ENCODE measurements around the gene SLC39A7. TPM values are rescaled to one million over a fixed set of nuclear protein-coding genes. Genes with fewer than 3 reads are reported as not detected.

SLC39A7 gene
- total RNA-seq, 1 donor from 2014 or later = 162 TPM

GRCh38 chr6:33170176-33171015 lies 30.3 kb upstream of the SLC39A7 start:
- no peak for DNase-seq (ENCODE audit: low read depth)

DNA sequence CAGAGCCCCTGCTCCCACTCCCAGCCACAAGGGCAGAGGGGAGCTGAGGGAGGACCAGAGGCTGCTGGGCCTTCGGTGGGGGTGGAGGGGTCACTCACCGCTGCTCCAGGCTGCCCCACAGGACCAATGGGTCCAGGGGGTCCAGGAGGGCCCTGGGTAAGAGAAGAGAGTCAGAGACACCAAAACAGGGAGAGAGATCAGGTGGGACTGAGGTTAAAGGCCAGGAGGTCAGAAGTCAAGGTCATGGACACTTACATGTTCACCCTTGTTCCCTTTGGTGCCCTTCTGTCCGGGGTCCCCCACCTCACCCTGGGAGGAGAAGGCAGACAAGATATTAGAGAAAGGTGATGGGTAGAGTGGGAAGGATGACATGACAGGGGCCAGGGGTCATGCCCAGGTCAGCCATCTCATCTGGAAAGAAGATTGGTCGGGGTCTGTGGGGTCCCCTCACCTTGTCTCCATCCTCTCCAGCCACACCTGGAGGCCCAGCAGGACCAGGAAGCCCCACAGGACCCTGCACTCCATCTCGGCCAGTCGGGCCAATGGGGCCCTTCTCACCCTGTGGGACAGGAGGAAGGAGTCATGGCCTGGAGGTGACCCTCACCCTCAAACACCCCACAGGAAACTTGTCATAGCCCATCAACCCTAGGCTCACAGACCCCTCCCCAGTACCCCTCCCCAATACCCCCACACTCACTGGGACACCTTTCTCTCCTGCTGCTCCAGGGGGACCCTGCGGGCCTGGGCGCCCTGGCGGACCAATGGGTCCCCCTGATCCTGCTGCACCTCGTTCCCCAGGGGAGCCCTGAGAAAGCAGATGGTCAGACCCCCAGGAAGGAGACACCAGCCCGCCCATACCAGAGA lies 29.4 kb upstream of the SLC39A7 start:
- DNase-seq (ENCODE audit: low read depth) = no peak

DNA sequence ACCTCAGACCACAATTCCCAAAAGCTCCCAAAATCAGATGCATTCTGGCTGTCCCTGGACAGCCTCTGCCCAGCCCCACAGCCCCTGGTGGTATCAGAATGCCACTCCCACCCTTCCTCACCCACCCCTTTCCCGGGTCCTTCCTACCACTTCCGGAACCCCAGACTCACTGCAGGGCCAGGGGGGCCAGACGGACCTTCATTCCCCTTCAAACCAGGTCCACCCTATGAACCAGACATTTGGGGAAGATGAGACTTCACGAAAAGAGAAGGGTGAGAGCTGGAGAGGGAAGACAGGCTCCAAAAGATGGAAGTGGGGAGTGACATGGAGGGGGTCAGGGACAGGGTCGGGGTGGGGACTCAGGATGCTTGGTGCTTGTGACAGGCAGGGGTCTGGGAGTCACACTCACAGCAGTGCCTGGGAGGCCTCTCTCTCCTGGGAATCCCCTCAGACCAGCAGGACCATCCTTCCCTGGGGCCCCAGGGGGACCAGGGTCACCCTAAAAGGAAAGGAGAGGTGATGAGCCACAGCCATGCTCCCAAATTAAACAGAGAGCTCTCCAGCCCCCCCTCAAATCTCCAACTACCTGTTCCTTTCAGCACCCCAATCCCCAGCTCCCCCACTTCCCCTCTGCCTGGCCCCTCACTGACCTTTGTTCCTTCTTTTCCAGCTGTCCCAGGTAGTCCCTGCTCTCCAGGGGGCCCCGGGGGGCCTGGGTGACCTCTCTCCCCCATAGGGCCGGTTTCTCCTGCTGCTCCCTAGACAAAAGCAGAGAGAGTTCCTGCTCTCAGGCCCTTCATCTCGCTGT lies 28.6 kb upstream of the SLC39A7 start:
- no peak for DNase-seq (ENCODE audit: low read depth)

- DNase-seq (ENCODE audit: low read depth) = peak; percentile 60
These were observed 27.8 kb upstream of the SLC39A7 start for GRCh38 chr6:33172688-33173534.

DNA sequence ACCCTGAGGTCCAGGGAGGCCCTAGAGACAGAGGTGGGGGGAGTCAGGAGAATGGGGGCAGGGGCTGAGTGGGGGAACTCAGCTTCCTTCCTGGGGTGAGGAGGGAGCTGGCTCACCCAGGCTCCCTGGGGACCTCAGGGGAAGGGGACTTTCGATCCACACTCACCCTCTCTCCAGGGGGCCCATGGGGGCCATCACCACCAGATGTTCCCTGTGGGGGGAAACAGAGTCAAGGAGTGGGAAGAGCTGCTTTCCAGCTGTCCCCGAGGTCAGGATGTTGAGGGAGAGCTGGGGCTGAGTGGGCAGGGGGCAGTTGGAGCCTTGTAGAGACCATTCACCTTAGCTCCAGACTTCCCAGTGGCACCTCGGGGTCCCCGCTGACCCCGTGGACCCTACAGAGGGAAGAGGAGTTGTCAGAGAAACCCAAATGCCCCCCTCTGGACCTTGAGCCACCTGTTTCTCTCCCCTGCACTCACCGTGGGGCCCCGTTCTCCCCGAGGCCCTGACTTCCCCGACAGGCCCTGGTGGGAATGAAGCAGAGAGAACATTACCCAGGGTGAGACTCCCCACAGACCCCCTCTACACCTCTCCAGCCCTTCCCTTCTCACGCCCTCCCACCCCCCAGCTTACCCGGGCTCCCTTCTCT lies 27.0 kb upstream of the SLC39A7 start:
- no peak for DNase-seq (ENCODE audit: low read depth)

DNA sequence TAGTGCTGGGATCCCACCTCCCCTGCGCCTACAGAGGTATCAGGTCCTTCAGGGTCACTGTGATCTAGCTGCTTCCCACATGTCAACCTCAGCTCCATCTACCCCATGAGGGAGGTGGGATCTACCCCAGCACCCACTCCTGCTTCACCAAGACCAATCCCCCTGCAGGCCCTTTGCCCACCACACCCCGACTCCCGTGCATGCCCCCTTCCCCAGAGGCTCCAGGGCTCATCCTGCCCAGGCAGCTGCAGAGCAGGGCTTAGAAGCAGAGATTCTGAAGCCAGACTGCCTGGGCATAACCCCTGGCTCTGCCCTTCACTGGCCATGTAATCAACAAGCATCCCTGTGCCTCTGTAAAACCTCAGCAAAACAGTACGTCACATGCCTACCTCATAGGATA lies 25.9 kb upstream of the SLC39A7 start:
- no peak for DNase-seq (ENCODE audit: low read depth)

- DNase-seq (ENCODE audit: low read depth) = no peak
These were observed 25.1 kb upstream of the SLC39A7 start for GRCh38 chr6:33175436-33176069.

GRCh38 chr6:33176906-33177305 lies 23.8 kb upstream of the SLC39A7 start:
- no peak for DNase-seq (ENCODE audit: low read depth)

GRCh38 chr6:33177552-33178446 lies 22.9 kb upstream of the SLC39A7 start:
- peak; percentile 49 for DNase-seq (ENCODE audit: low read depth)

GRCh38 chr6:33178755-33179475 lies 21.8 kb upstream of the SLC39A7 start:
- no peak for DNase-seq (ENCODE audit: low read depth)

GRCh38 chr6:33181141-33181540 lies 19.5 kb upstream of the SLC39A7 start:
- no peak for DNase-seq (ENCODE audit: low read depth)

DNA sequence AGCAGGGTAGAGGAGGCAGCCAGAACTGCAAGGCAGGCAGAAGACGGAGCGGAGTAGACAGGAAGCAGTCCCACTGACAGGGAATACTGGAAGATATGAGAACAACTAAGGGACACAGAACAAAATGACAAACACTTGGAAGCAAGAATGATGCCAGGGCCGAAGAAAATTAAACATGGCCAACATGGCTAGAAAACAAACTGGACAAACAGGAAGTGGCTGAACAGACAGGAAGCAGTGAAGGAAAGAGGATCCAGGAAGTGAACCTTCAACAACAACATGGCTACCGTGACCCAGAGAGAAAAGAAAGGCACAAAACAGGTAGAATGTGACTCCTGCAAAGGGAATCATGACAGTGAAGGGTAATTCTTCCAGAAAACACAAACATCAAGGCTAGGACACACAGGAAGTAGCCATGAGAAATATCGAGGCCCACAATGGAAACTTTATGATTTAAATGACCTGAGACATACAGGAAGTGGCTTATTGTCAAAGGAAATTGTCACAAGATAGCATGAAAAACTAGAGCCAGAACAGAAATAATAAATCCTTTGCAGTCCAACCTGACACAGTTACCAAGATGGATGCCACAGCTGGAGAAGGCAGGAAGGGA lies 17.5 kb upstream of the SLC39A7 start:
- DNase-seq (ENCODE audit: low read depth) = no peak

DNA sequence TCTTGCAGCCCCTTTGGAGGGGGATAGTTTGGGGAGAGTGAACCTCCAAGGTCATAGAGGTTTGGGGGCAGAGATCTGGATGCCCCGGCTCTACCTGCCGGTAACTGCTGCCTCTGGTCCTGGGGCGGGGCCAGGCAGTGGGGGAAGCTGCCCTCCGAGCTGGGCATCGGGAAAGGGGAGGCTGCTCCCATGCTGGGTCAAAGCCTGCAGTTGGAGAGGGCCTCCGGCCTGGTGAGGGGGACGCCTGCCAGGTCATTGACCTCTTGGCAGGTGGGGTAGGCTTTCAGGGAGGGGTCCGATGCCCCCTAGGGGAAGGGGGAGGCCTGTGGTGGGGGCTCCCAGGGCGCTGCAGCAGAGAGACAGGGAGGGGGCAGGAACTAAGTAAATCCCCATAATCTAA lies 15.5 kb upstream of the SLC39A7 start:
- no peak for DNase-seq (ENCODE audit: low read depth)

GRCh38 chr6:33185654-33186187 lies 14.9 kb upstream of the SLC39A7 start:
- DNase-seq (ENCODE audit: low read depth) = no peak

- DNase-seq (ENCODE audit: low read depth) = no peak
These were observed 12.9 kb upstream of the SLC39A7 start for GRCh38 chr6:33187809-33188208.

DNA sequence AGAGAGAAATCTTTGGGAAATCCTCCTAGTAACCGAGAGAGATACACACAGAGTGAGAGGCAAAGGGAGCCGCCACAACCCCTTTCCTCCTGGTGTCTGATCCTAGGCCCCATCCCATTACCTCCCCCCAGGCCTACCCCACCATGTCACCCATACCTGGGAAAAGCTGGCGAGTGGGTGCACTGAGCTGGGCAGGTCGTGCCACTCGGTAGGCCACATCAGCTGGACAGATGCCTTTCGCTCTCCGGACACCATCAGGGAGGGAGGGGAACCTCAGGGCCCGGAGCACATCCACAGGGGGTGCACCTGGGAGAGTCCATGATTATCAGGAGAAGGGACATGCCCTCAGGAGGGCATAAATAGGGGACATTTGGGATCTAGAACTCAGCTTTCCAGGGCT lies 11.5 kb upstream of the SLC39A7 start:
- no peak for DNase-seq (ENCODE audit: low read depth)

Data from myocyte (in vitro differentiated cells).